GM18907 (cell line): ENCODE measurements around the gene THSD4.

Source experiments
- ATAC-seq: cut with Tn5 transposase; IDR thresholded peaks from one replicate; pipeline ENCODE4 v1.9.1; 2021; ENCODE audit warnings: mild to moderate bottlenecking, moderate library complexity; ENCODE audit not compliant: unreplicated experiment

The THSD4 gene

GRCh38 chr15:71508081-71508682, 392.9 kb downstream of the THSD4 start:
- no peak for ATAC-seq

DNA sequence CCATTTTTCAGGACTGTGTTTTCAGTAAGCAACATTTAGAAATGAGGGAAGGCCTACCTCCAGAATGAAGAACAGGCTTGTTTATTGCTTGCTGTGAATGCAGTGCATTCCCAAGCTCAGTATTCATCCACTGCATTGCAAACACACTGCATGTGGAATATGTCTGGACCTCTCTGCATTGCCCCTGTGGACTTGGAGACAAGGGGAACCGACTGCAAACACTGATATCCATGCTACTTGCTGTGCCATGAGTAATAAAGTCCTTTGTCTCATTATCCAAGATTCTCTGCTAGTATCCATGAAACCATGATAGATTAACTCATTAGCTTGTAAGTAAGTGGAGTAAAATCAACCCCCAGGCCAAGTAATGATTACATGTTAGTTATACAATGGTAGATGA, 393.9 kb downstream of the THSD4 start:
- ATAC-seq, result no peak

DNA sequence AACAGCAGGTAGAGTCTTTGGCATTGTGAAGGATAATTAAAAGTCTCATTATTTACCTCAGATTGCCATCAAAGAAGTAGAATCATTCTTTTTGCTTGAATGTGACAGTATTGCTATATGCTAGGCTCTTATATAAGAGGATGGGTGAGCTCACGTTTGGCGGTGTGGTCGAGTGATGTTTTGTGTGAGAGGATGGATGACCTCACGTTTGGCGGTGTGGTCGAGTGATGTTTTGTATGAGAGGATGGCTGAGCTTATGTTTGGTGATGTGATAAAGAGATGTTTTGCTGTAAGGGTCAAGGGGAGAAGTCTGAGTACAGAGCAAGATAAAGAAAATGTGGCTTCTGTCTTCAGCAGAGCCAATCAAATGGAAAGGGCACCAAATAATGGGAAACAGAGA, 395.5 kb downstream of the THSD4 start:
- no peak for ATAC-seq

- no peak for ATAC-seq
These were observed 396.8 kb downstream of the THSD4 start for GRCh38 chr15:71511796-71512681.

DNA sequence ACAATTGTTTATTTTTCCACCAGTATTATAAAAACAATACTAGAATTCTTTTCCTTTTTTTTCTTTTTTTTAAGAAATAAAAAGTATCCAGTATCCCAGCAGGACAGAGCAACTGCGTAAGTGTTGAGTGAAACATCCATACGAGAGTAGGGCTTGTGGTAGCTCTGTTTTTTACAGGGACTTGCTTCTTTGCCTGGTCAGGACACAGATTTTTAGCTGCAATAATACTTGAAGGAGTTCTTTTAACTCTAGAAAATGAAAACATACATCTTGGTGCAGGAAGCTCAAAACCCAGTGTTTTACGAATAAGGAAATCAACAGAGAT, 397.4 kb downstream of the THSD4 start:
- no peak for ATAC-seq

- no peak for ATAC-seq
These were observed 400.3 kb downstream of the THSD4 start for GRCh38 chr15:71515375-71516186.

DNA sequence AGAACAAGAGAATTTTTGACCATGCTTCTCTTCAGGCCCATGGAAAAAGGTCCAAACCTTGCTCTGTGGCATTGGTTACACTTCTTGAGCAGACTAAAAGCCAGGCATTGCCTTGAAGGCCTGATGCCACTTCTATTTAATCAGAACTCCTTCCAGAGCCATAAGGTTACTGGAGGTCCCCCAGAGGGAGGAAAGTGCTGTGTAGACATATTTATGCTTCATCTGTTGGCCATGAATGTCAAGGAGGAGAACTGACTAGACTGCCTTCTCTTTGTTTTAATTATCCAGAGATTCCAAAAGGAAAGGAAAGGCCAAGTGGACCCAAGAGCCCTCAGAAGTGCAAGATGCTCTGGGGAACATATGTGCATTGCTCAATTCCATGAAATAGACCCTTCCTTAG, 402.5 kb downstream of the THSD4 start:
- no peak for ATAC-seq

DNA sequence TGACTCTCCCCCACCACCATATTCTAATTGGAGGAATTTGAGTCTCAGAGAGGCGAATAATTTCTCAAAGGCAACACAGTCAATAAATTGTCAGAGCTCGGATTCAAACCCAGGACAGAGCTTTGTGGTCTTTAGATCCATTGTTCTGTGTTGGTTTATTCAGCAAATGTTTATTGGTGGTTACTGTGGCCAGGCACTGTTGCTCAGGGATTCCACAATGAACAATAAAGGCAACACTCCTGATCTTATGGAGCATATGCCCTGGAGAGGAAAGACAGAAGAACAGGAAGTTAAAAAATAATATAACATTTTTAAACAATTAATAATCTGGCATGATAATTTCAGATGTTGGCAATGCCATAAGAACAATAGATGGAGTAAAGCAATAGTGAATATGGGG, 403.4 kb downstream of the THSD4 start:
- ATAC-seq, result no peak

GRCh38 chr15:71526060-71526820, 411.0 kb downstream of the THSD4 start:
- ATAC-seq, result no peak

DNA sequence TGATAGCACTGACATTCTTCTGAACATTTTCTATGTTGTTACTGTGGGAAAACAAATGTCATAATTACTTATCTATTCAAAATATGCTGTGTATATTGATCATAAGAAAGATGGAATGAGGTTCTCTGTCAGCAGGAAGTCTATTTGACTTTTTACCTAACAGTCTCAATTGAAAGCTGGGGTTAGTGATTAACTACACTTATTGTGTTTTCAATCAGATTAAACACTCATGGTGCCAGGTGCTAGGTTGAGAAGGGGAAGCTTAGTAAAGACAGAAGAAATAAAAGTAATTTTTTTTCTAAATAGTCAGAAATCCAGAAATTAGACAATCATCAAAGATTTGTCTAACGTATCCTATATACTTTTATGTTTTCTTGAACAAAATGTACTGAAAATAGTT, 414.1 kb downstream of the THSD4 start:
- no peak for ATAC-seq

GRCh38 chr15:71530116-71530515, 414.8 kb downstream of the THSD4 start:
- ATAC-seq, result no peak

DNA sequence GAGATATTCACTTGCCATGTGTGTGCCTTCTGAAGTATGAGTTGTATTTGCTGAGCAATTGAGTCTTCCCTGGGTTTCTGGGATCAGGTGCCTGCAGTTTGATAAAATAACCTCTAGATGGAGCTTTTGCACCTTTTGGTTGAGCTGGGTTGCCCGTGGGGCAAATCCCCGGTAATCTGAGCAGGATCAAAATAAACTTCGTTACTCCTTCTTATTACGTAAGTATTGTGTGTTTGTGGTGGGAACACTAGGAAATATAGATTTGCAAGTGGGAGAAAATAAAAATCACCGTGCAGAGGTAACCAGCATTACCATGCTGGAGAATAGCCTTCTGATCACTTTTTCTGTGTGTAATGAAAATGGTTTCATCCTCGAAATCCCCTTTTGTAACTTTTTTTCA, 417.7 kb downstream of the THSD4 start:
- no peak for ATAC-seq

DNA sequence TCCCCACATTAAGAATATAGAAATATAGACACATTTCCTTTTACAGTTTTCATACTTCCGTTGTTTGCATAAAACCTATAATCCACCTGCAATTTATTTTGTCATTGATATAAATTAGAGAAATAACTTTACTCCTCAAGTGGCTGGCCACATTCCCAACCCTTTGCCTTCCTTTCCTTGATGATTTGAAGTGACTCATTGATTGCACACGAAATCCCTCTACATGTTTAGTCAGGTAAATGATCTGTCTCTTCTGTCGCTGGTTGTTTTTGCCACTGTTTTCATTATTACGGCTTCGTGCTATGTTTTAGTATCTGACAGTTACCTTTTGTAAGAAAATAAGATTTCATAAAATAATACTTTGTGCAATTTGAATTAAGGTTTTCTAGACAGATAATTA, 422.9 kb downstream of the THSD4 start:
- ATAC-seq, result no peak

DNA sequence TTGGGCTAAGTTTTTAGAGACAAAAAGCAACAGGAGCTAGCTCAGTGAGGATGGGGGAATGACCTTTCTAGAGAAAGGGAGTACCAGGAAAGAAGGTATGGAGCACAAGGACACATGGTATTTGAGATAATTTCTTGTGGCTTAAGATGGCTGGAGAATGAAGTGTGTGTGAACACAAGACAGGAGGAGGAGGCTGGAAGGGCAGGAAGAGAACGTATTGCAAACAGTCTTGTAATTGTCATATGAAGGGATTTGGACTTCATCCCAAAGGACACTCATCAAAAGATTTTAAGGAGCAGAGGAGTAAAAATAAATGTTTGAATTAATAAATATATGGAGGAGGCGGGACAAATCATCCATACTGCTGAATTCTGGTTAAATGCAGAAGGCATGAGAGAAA, 426.5 kb downstream of the THSD4 start:
- ATAC-seq, result no peak

DNA sequence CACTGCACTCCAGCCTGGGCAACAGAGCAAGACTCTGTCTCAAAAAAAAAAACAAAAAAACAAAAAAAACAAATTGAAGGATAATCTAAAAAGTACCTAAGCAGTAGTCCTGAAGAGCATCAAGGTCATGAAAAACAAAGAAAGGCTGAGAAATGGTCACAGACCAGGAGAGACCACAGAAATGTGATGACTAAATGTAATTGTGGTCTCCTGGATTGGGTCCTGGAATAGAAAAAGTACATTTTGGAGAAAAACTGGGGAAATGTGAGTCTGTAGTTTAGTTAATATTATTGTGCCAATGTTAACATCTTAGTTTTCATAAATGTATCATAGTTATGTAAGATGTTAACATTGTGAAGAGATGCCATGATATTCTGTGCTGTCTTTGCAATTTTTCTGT, 427.6 kb downstream of the THSD4 start:
- ATAC-seq, result no peak

- ATAC-seq, result no peak
These were observed 428.1 kb downstream of the THSD4 start for GRCh38 chr15:71543413-71543812.

- ATAC-seq, result no peak
These were observed 430.0 kb downstream of the THSD4 start for GRCh38 chr15:71545223-71545760.

GRCh38 chr15:71545923-71546322, 430.7 kb downstream of the THSD4 start:
- ATAC-seq, result no peak

GRCh38 chr15:71547011-71547410, 431.7 kb downstream of the THSD4 start:
- no peak for ATAC-seq

- ATAC-seq, result no peak
These were observed 433.1 kb downstream of the THSD4 start for GRCh38 chr15:71548401-71548807.

DNA sequence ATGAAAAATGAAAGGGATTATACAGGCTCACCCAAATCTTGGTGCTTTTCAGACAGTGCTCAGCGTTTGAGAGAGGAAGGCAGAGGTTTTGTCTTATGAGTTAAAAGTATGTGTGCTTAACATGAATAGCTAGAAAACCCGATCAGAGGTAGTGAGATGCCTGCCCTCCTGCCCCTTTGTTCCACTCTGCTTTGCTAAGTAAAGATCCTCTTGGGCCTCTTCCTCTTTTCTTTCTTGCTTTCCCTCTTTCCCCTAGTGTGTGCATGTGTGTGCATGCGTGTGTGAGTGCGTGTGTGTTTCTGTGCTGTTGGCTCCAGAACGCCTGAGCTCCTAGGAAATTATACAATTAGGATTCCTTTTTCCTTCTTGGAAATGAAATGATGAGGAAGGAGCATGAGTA, 433.8 kb downstream of the THSD4 start:
- ATAC-seq, result no peak
